Measurements from ENCODE around the gene ZGPAT. TPM values are rescaled to one million over a fixed set of nuclear protein-coding genes. Genes with fewer than 3 reads are reported as not detected.

ZGPAT gene
- total and polyA plus RNA-seq, 2 of the 13 experiments (the other 11 are each of a cell fraction or from before 2014, with no cell fraction given): 23.0 to 41.9 TPM

GRCh38 chr20:63745424-63745805, 37.6 kb downstream of the ZGPAT start (continued):
- TF ChIP-seq, protein P1, sequence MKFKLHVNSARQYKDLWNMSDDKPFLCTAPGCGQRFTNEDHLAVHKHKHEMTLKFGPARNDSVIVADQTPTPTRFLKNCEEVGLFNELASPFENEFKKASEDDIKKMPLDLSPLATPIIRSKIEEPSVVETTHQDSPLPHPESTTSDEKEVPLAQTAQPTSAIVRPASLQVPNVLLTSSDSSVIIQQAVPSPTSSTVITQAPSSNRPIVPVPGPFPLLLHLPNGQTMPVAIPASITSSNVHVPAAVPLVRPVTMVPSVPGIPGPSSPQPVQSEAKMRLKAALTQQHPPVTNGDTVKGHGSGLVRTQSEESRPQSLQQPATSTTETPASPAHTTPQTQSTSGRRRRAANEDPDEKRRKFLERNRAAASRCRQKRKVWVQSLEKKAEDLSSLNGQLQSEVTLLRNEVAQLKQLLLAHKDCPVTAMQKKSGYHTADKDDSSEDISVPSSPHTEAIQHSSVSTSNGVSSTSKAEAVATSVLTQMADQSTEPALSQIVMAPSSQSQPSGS (CRISPR knock-in tag; IDR thresholded peaks at IDR 0.05): no peak
- TF ChIP-seq, protein P2, sequence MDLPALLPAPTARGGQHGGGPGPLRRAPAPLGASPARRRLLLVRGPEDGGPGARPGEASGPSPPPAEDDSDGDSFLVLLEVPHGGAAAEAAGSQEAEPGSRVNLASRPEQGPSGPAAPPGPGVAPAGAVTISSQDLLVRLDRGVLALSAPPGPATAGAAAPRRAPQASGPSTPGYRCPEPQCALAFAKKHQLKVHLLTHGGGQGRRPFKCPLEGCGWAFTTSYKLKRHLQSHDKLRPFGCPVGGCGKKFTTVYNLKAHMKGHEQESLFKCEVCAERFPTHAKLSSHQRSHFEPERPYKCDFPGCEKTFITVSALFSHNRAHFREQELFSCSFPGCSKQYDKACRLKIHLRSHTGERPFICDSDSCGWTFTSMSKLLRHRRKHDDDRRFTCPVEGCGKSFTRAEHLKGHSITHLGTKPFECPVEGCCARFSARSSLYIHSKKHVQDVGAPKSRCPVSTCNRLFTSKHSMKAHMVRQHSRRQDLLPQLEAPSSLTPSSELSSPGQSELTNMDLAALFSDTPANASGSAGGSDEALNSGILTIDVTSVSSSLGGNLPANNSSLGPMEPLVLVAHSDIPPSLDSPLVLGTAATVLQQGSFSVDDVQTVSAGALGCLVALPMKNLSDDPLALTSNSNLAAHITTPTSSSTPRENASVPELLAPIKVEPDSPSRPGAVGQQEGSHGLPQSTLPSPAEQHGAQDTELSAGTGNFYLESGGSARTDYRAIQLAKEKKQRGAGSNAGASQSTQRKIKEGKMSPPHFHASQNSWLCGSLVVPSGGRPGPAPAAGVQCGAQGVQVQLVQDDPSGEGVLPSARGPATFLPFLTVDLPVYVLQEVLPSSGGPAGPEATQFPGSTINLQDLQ (CRISPR knock-in tag; IDR thresholded peaks at IDR 0.05): 0 out of 2 replicates have a peak, but pooled peaks have one; percentile 29
- TF ChIP-seq MIER2 (CRISPR knock-in tag; IDR thresholded peaks at IDR 0.05) (no peak), AGO1 (IDR thresholded peaks at IDR 0.05; ENCODE audit: low read depth, low read length, poor library complexity, severe bottlenecking) (no peak), KLF12 (CRISPR knock-in tag; IDR thresholded peaks at IDR 0.05; ENCODE audit: borderline replicate concordance) (no peak), ZNF331 (CRISPR knock-in tag; IDR thresholded peaks at IDR 0.05) (no peak), ZNF770 (CRISPR knock-in tag; IDR thresholded peaks at IDR 0.05) (no peak), ZNF362 (CRISPR knock-in tag; IDR thresholded peaks at IDR 0.05; ENCODE audit: borderline replicate concordance) (no peak), ZNF446 (CRISPR knock-in tag; IDR thresholded peaks at IDR 0.05) (no peak), TBX2 (CRISPR knock-in tag; IDR thresholded peaks at IDR 0.05; ENCODE audit: borderline replicate concordance) (no peak; the same call in 1 of the 2 replicates), SMAD3 (CRISPR knock-in tag; IDR thresholded peaks at IDR 0.05) (no peak), ADNP (CRISPR knock-in tag; IDR thresholded peaks at IDR 0.05) (no peak), KDM2A (CRISPR knock-in tag; IDR thresholded peaks at IDR 0.05; ENCODE audit: borderline replicate concordance, low read depth) (peak; percentile 10; the same call in 1 of the 2 replicates), MED13 (CRISPR knock-in tag; IDR thresholded peaks at IDR 0.05) (no peak), ZNF432 (CRISPR knock-in tag; IDR thresholded peaks at IDR 0.05; ENCODE audit: borderline replicate concordance) (no peak), NFE2 (CRISPR knock-in tag; IDR thresholded peaks at IDR 0.05) (no peak), KDM5A (IDR thresholded peaks at IDR 0.05; ENCODE audit: borderline replicate concordance, low read length) (no peak), ZNF264 (CRISPR knock-in tag; IDR thresholded peaks at IDR 0.05) (no peak), ZNF556 (CRISPR knock-in tag; IDR thresholded peaks at IDR 0.05; ENCODE audit: borderline replicate concordance) (no peak), RAD51 (IDR thresholded peaks at IDR 0.05; ENCODE audit: borderline replicate concordance) (no peak), DNMT3B (CRISPR knock-in tag; conservative IDR thresholded peaks at IDR 0.05) (no peak), ETS1 (CRISPR knock-in tag; IDR thresholded peaks at IDR 0.05) (no peak), NR2F2 (IDR thresholded peaks at IDR 0.05; ENCODE audit: borderline replicate concordance, low read depth) (no peak)
